SU-DHL-6 (cell line): ENCODE measurements around the gene MYT1.
"Not testable (repeated sequence)": the region's sequence is repeated elsewhere in the genome, so short reads cannot be mapped to it uniquely, and the experiment has no call there.

Experiments used
- H2AFZ ChIP-seq: fragments of 200-600 bp; sonication (generic); 2 replicates; pipeline ENCODE4 v1.6.1; 2014; ENCODE audit warnings: low read depth, mild to moderate bottlenecking, moderate library complexity, mixed read lengths, antibody characterized with exemption, low read length; ENCODE audit not compliant: severe bottlenecking
- H3F3A ChIP-seq: fragments of 200-600 bp; shearing (Covaris generic); 2 replicates; pipeline ENCODE4 v1.6.0; 2016; ENCODE audit warnings: antibody characterized with exemption, mild to moderate bottlenecking; ENCODE audit not compliant: insufficient read depth
- H3K27ac ChIP-seq: fragments of 200-600 bp; sonication (generic); 2 replicates; pipeline ENCODE4 v1.5.1; 2016; ENCODE audit warnings: low read depth, mild to moderate bottlenecking, low read length, moderate library complexity, mixed read lengths
- H3K27me3 ChIP-seq: fragments of 200-600 bp; sonication (generic), shearing (Covaris generic); 2 replicates; pipeline ENCODE4 v1.6.0; 2014; ENCODE audit warnings: mild to moderate bottlenecking, low read length
- H3K36me3 ChIP-seq: fragments of 200-600 bp; sonication (generic); 2 replicates; pipeline ENCODE4 v1.6.1; 2014; ENCODE audit warnings: mild to moderate bottlenecking, low read length, mixed read lengths
- H3K4me2 ChIP-seq: fragments of 300-600, 200-600 bp; shearing (Covaris generic), sonication (generic); 2 replicates; pipeline ENCODE4 v1.6.0; 2014; ENCODE audit warnings: low read length, low read depth, mild to moderate bottlenecking; ENCODE audit not compliant: poor library complexity, severe bottlenecking
- H3K4me3 ChIP-seq: fragments of 200-600 bp; sonication (generic); 2 replicates; pipeline ENCODE4 v1.5.1; 2014; ENCODE audit warnings: antibody characterized with exemption, low read length, mild to moderate bottlenecking, mixed read lengths; ENCODE audit not compliant: insufficient read depth, poor library complexity, severe bottlenecking
- H3K79me2 ChIP-seq: fragments of 200-600 bp; sonication (generic); 2 replicates; pipeline ENCODE4 v1.6.1; 2014; ENCODE audit warnings: mild to moderate bottlenecking, low read length, moderate library complexity; ENCODE audit not compliant: insufficient read depth
- H3K9ac ChIP-seq: fragments of 200-600 bp; sonication (generic); 2 replicates; pipeline ENCODE4 v1.7.0; 2014; ENCODE audit warnings: mild to moderate bottlenecking, low read length
- H3K9me2 ChIP-seq: fragments of 200-600 bp; sonication (generic); replicated peaks from 2 replicates; pipeline ENCODE4 v1.6.1; 2014; ENCODE audit warnings: low read length; ENCODE audit not compliant: insufficient read depth
- H3K9me3 ChIP-seq: fragments of 200-600 bp; sonication (generic); 2 replicates; pipeline ENCODE4 v1.6.1; 2014; ENCODE audit warnings: low read length, mixed read lengths; ENCODE audit not compliant: insufficient read depth
- H4K20me1 ChIP-seq: fragments of 200-600 bp; sonication (generic); 2 replicates; pipeline ENCODE4 v1.6.1; 2014; ENCODE audit warnings: low read depth, mild to moderate bottlenecking, antibody characterized with exemption, low read length, moderate library complexity, mixed read lengths
- CTCF ChIP-seq: fragments of 200-600 bp; sonication (generic); IDR thresholded peaks from one replicate; pipeline ENCODE4 v1.5.1; 2017; ENCODE audit warnings: antibody characterized with exemption, mild to moderate bottlenecking, low read length, moderate library complexity; ENCODE audit not compliant: insufficient read depth, poor library complexity, severe bottlenecking
- EZH2phosphoT487 ChIP-seq: fragments of 200-600 bp; sonication (generic), shearing (Covaris generic); conservative IDR thresholded peaks from 2 replicates; pipeline ENCODE4 v1.6.1; 2018; ENCODE audit warnings: mild to moderate bottlenecking, antibody characterized with exemption, low read length, moderate library complexity, mixed read lengths

Gene MYT1

GRCh38 chr20:64233725-64234124 is 69.5 kb downstream of the MYT1 start:
- no peaks in the 10 kb centered on the region for H3K9me3 ChIP-seq
- no peak overlapping the region for H2AFZ ChIP-seq
- no peak overlapping the region for H3K9ac ChIP-seq
- H3K4me3 ChIP-seq = no peak overlapping the region
- no peaks in the 10 kb centered on the region for H4K20me1 ChIP-seq
- H3F3A ChIP-seq = no peaks in the 10 kb centered on the region
- no peaks in the 10 kb centered on the region for H3K9me2 ChIP-seq
- H3K36me3 ChIP-seq = no peaks in the 10 kb centered on the region
- no peaks in the 10 kb centered on the region for H3K79me2 ChIP-seq
- H3K27me3 ChIP-seq = no peaks in the 10 kb centered on the region
- H3K27ac ChIP-seq = no peak overlapping the region
- H3K4me2 ChIP-seq = no peak overlapping the region
- TF ChIP-seq CTCF (no peak), EZH2phosphoT487 (no peak)

GRCh38 chr20:64234291-64234791 is 70.1 kb downstream of the MYT1 start:
- Histone ChIP-seq H2AFZ (no peak overlapping the region), H3K4me3 (no peak overlapping the region), H4K20me1 (no peaks in the 10 kb centered on the region), H3K4me2 (no peak overlapping the region), H3K9ac (no peak overlapping the region), H3K36me3 (no peaks in the 10 kb centered on the region), H3F3A (no peaks in the 10 kb centered on the region), H3K9me2 (no peaks in the 10 kb centered on the region), H3K27me3 (no peaks in the 10 kb centered on the region), H3K9me3 (no peaks in the 10 kb centered on the region), H3K79me2 (no peaks in the 10 kb centered on the region), H3K27ac (no peak overlapping the region)
- TF ChIP-seq EZH2phosphoT487 (no peak), CTCF (no peak)

DNA sequence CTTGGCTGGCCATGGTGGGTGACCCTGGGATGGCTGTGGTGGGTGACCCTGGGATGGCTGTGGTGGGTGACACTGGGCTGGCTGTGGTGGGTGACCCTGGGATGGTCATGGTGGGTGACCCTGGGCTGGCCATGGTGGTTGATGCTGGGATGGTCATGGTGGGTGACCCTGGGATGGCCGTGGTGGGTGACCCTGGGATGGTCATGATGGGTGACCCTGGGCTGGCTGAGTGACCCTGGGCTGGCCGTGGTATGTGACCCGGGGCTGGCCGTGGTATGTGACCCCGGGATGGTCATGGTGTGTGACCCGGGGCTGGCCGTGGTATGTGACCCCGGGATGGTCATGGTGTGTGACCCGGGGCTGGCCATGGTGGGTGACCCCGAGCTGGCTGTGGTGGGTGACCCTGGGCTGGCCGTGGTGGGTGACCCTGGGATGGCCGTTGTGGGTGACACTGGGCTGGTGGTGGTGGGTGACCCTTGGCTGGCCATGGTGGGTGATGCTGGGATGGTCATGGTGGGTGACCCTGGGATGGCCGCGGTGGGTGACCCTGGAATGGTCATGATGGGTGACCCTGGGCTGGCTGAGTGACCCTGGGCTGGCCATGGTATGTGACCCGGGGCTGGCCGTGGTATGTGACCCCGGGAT is 70.8 kb downstream of the MYT1 start:
- not testable (repeated sequence) for H3K27ac ChIP-seq, H3K27me3 ChIP-seq, H3K9me2 ChIP-seq, H3K9me3 ChIP-seq, H2AFZ ChIP-seq, H4K20me1 ChIP-seq, H3K36me3 ChIP-seq, H3K9ac ChIP-seq, H3K4me2 ChIP-seq, H3K4me3 ChIP-seq, H3K79me2 ChIP-seq, H3F3A ChIP-seq
